Osteoblast (primary cell): ENCODE measurements around the gene ASPRV1. TPM values are rescaled to one million over a fixed set of nuclear protein-coding genes. Genes with fewer than 3 reads are reported as not detected.

Experiments
- DNase-seq: peaks from one replicate; pipeline ENCODE4 v3.0.0; 2011; ENCODE audit warnings: low spot score, mixed read lengths; ENCODE audit not compliant: insufficient read length; ENCODE audit errors: missing footprints
- H2AFZ ChIP-seq: 2 replicates; pipeline ENCODE4 v1.6.0; 2011; ENCODE audit warnings: mild to moderate bottlenecking, low read length
- H3K27ac ChIP-seq: 2 replicates; pipeline ENCODE4 v1.5.1; 2011; ENCODE audit warnings: mild to moderate bottlenecking, low read depth, low read length, moderate library complexity
- H3K27me3 ChIP-seq: 2 replicates; pipeline ENCODE4 v1.6.0; 2012; ENCODE audit warnings: mild to moderate bottlenecking, control low read depth, inconsistent platforms, low read length, moderate library complexity; ENCODE audit not compliant: insufficient read depth
- H3K36me3 ChIP-seq: 2 replicates; pipeline ENCODE4 v1.5.1; 2011; ENCODE audit warnings: mild to moderate bottlenecking, low read length, control low read depth, moderate library complexity; ENCODE audit not compliant: insufficient read depth
- H3K4me1 ChIP-seq: 2 replicates; pipeline ENCODE4 v1.5.1; 2011; ENCODE audit warnings: mild to moderate bottlenecking, low read length, control low read depth, moderate library complexity; ENCODE audit not compliant: insufficient read depth
- H3K4me2 ChIP-seq: 2 replicates; pipeline ENCODE4 v1.6.0; 2011; ENCODE audit warnings: mild to moderate bottlenecking, low read length; ENCODE audit not compliant: insufficient read depth
- H3K4me3 ChIP-seq: fragments of 200-600 bp; sonication (generic); 3 replicates; pipeline ENCODE4 v1.5.1; 2012; ENCODE audit warnings: mild to moderate bottlenecking, low read length, inconsistent platforms; ENCODE audit not compliant: insufficient read depth
- H3K79me2 ChIP-seq: 2 replicates; pipeline ENCODE4 v1.6.0; 2012; ENCODE audit warnings: mild to moderate bottlenecking, low read length, control low read depth, inconsistent platforms; ENCODE audit not compliant: insufficient read depth
- H3K9me3 ChIP-seq: 2 replicates; pipeline ENCODE4 v1.5.1; 2011; ENCODE audit warnings: low read depth, low read length, control low read depth
- H4K20me1 ChIP-seq: 2 replicates; pipeline ENCODE4 v1.6.0; 2012; ENCODE audit warnings: mild to moderate bottlenecking, low read length, control low read depth; ENCODE audit not compliant: insufficient read depth
- total RNA-seq: library from RNA; depleted of rRNA; stranded (reverse); fragments of >200 nt; gene quantifications from 2 replicates; pipeline ENCODE4 v1.2.3, GENCODE V29; 2012
- TF ChIP-seq, protein P1 (sequence below): IDR thresholded peaks from 2 replicates; pipeline ENCODE4 v1.5.1; 2011; ENCODE audit warnings: mild to moderate bottlenecking, low read depth, low read length, moderate library complexity; ENCODE audit errors: extremely low read depth

Gene ASPRV1
- total RNA-seq, 1 donor: 0.72 TPM

DNA sequence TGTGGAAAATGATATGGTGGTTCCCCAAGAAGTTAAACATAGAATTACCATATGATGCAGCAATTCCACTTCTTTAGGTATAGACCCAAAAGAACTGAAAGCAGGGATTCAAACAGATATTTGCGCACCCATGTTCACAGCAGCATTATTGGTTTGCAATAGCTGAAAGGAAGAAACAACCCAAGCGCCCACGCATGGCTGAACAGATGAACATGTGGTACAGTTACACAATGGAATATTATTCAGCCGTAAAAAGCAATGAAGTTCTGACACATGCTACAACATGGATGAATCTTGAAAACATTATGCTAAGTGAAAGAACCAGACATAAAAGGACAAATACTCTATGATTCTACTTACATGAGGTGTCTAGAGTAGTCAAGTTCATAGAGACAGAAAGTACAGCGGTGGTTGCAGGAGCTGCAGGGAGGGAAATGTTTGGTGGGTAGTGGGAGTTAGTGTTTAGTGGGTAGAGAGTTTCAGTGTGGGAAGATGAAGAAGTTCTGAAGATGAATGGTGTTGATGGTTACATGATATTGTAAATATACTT, 26.7 kb upstream of the ASPRV1 start:
- DNase-seq: no peak
- H3K27ac ChIP-seq: no peak overlapping the region
- H3K4me2 ChIP-seq: no peak overlapping the region
- H3K4me3 ChIP-seq: no peak overlapping the region
- H2AFZ ChIP-seq: no peak overlapping the region
- TF ChIP-seq, protein P1, sequence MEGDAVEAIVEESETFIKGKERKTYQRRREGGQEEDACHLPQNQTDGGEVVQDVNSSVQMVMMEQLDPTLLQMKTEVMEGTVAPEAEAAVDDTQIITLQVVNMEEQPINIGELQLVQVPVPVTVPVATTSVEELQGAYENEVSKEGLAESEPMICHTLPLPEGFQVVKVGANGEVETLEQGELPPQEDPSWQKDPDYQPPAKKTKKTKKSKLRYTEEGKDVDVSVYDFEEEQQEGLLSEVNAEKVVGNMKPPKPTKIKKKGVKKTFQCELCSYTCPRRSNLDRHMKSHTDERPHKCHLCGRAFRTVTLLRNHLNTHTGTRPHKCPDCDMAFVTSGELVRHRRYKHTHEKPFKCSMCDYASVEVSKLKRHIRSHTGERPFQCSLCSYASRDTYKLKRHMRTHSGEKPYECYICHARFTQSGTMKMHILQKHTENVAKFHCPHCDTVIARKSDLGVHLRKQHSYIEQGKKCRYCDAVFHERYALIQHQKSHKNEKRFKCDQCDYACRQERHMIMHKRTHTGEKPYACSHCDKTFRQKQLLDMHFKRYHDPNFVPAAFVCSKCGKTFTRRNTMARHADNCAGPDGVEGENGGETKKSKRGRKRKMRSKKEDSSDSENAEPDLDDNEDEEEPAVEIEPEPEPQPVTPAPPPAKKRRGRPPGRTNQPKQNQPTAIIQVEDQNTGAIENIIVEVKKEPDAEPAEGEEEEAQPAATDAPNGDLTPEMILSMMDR: no peak
- H3K36me3 ChIP-seq: no peaks in the 10 kb centered on the region
- no peaks in the 10 kb centered on the region for H3K4me1 ChIP-seq
- no peaks in the 10 kb centered on the region for H3K9me3 ChIP-seq
- H4K20me1 ChIP-seq: no peaks in the 10 kb centered on the region
- H3K27me3 ChIP-seq: no peaks in the 10 kb centered on the region
- no peaks in the 10 kb centered on the region for H3K79me2 ChIP-seq

GRCh38 chr2:69986691-69987090, 25.3 kb upstream of the ASPRV1 start:
- Histone ChIP-seq H3K4me2 (no peak overlapping the region), H2AFZ (no peak overlapping the region), H3K27me3 (no peaks in the 10 kb centered on the region), H3K4me1 (no peaks in the 10 kb centered on the region), H3K9me3 (no peaks in the 10 kb centered on the region), H4K20me1 (no peaks in the 10 kb centered on the region), H3K79me2 (no peaks in the 10 kb centered on the region), H3K4me3 (no peak overlapping the region), H3K27ac (no peak overlapping the region), H3K36me3 (no peaks in the 10 kb centered on the region)
- DNase-seq: no peak
- TF ChIP-seq, protein P1: no peak

GRCh38 chr2:69985688-69986087, 24.3 kb upstream of the ASPRV1 start:
- Histone ChIP-seq H3K36me3 (no peaks in the 10 kb centered on the region), H3K4me2 (no peak overlapping the region), H3K27ac (no peak overlapping the region), H4K20me1 (no peaks in the 10 kb centered on the region), H3K4me1 (no peaks in the 10 kb centered on the region), H2AFZ (no peak overlapping the region), H3K4me3 (no peak overlapping the region), H3K27me3 (no peaks in the 10 kb centered on the region), H3K79me2 (no peaks in the 10 kb centered on the region), H3K9me3 (no peaks in the 10 kb centered on the region)
- DNase-seq: no peak
- TF ChIP-seq, protein P1: no peak

GRCh38 chr2:69985216-69985615, 23.8 kb upstream of the ASPRV1 start:
- Histone ChIP-seq H2AFZ (no peak overlapping the region), H3K4me3 (no peak overlapping the region), H3K27ac (no peak overlapping the region), H3K9me3 (no peaks in the 10 kb centered on the region), H3K4me2 (no peak overlapping the region), H3K36me3 (no peaks in the 10 kb centered on the region), H3K79me2 (no peaks in the 10 kb centered on the region), H3K4me1 (no peaks in the 10 kb centered on the region), H4K20me1 (no peaks in the 10 kb centered on the region), H3K27me3 (no peaks in the 10 kb centered on the region)
- TF ChIP-seq, protein P1: no peak
- DNase-seq: no peak
